Measurements from ENCODE around the gene CACYBP. TPM values are rescaled to one million over a fixed set of nuclear protein-coding genes. Genes with fewer than 3 reads are reported as not detected.
"Not testable (repeated sequence)": the region's sequence is repeated elsewhere in the genome, so short reads cannot be mapped to it uniquely, and the experiment has no call there.

CACYBP gene
- total and polyA plus RNA-seq, 4 experiments from 2014 or later: 98.3 to 226 (median 133) TPM

- Histone ChIP-seq H3K4me1 (ENCODE audit: insufficient read depth, low read length) (no peaks in the 10 kb centered on the region), H3K9me3 (ENCODE audit: control insufficient read depth in 1 of 2, low read length in 2 of 2) (no peaks in the 10 kb centered on the region), H3K4me3 (ENCODE audit: low read length in 2 of 2) (no peak overlapping the region), H3K36me3 (ENCODE audit: insufficient read depth, low read length) (peaks cover 68% of the 10 kb centered on the region), H3K27ac (ENCODE audit: low read depth, low read length) (no peak overlapping the region), H3K27me3 (ENCODE audit: insufficient read depth, low read length) (no peaks in the 10 kb centered on the region)
- H3K9me3 Mint-ChIP-seq: no peaks in the 10 kb centered on the region
- peaks cover 45 to 79% of the 10 kb centered on the region in 2 donors for H3K36me3 Mint-ChIP-seq
- no peak overlapping the region for H3K4me3 Mint-ChIP-seq
- intact Hi-C loops (cut with micrococcal nuclease): no loop called here
- DNase-seq: no peak
- CTCF ChIA-PET (ENCODE audit: partially characterized antibody): interaction anchor here (1.9 kb wide), 1 partner anchor 14 kb away, joined by 7 read pairs; no protein-coding TSS in a partner anchor
- POLR2A ChIA-PET (ENCODE audit: partially characterized antibody): interaction anchor here (1.3 to 4.0 kb wide), 2 partner anchors 9 to 15 kb away, joined by 7 to 26 read pairs; partner anchors contain the start of gene CACYBP
- H3K27ac Mint-ChIP-seq: peak overlapping the region in 2 of 7 donors; percentile 0 to 52
- no peaks in the 10 kb centered on the region for H3K27me3 Mint-ChIP-seq
- peaks cover 8 to 13% (median 10%) of the 10 kb centered on the region in 4 donors for H3K4me1 Mint-ChIP-seq
Measured at GRCh38 chr1:175015243-175015642, 15.5 kb downstream of the CACYBP start.

DNA sequence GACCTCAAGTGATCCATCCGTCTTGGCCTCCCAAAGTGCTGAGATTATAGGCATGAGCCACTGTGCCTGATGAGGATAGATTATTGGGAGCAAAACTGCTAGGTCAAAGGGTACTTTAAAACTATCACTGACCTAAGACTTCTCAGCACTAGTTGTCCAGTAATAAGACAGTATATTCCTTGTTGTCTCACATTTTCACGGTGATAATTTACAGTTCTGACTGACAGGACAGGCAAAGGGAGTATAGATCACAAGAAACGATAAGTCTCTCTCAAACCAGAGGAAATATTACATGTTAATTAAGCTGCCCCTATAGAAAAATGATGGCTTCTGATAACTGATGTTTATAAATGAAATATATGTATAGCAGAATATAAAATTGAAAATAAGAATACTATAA is 19.8 kb downstream of the CACYBP start:
- H3K27ac ChIP-seq (ENCODE audit: low read depth, low read length): no peak overlapping the region
- H3K36me3 ChIP-seq (ENCODE audit: insufficient read depth, low read length): peaks cover 38% of the 10 kb centered on the region
- Mint-ChIP-seq H3K9me3 (peaks cover 0 to 2% (median 0%) of the 10 kb centered on the region in 8 donors), H3K27me3 (no peaks in the 10 kb centered on the region), H3K36me3 (peaks cover 18 to 58% of the 10 kb centered on the region in 2 donors), H3K4me1 (peaks cover 29 to 43% (median 34%) of the 10 kb centered on the region in 4 donors), H3K27ac (no peak overlapping the region), H3K4me3 (no peak overlapping the region)
- DNase-seq: no peak
- intact Hi-C loops (cut with micrococcal nuclease): no loop called here
- no peaks in the 10 kb centered on the region for H3K9me3 ChIP-seq (ENCODE audit: control insufficient read depth in 1 of 2, low read length in 2 of 2)
- ChIA-PET POLR2A (ENCODE audit: partially characterized antibody) (no interaction called here), CTCF (ENCODE audit: partially characterized antibody) (no interaction called here)
- peaks cover 25% of the 10 kb centered on the region for H3K4me1 ChIP-seq (ENCODE audit: insufficient read depth, low read length)
- H3K4me3 ChIP-seq (ENCODE audit: low read length in 2 of 2): no peak overlapping the region
- H3K27me3 ChIP-seq (ENCODE audit: insufficient read depth, low read length): no peaks in the 10 kb centered on the region

- ChIA-PET POLR2A (ENCODE audit: partially characterized antibody) (interaction anchor here (0.6 to 4.2 kb wide), 22 partner anchors 9 to 1546 kb away, joined by 3 to 248 read pairs (median 6); partner anchors contain the start of genes CACYBP, COP1, GAS5 and KLHL20), CTCF (ENCODE audit: partially characterized antibody) (interaction anchor here (0.8 to 1.9 kb wide), 10 partner anchors 9 to 169 kb away, joined by 3 to 12 read pairs (median 4); partner anchors contain the start of gene CACYBP)
- Mint-ChIP-seq H3K4me1 (peaks cover 24 to 43% (median 28%) of the 10 kb centered on the region in 4 donors), H3K4me3 (peak within 1 kb of the TSS; percentile 90 to 98 (median 93)), H3K27me3 (no peaks in the 10 kb centered on the region), H3K36me3 (peaks cover 5 to 26% of the 10 kb centered on the region in 2 donors), H3K9me3 (peaks cover 0 to 2% (median 0%) of the 10 kb centered on the region in 8 donors), H3K27ac (peak within 1 kb of the TSS; percentile 86 to 97 (median 97))
- peak; percentile 95 to 98 (median 97) for DNase-seq
- peaks cover 7% of the 10 kb centered on the region for H3K36me3 ChIP-seq (ENCODE audit: insufficient read depth, low read length)
- no peaks in the 10 kb centered on the region for H3K27me3 ChIP-seq (ENCODE audit: insufficient read depth, low read length)
- H3K4me1 ChIP-seq (ENCODE audit: insufficient read depth, low read length): peaks cover 25% of the 10 kb centered on the region
- peak within 1 kb of the TSS; percentile 94 for H3K27ac ChIP-seq (ENCODE audit: low read depth, low read length)
- intact Hi-C loops (cut with micrococcal nuclease): loop anchor here (1.0 to 5.0 kb wide), 4 partner anchors 24 to 1156 kb away; partner anchors contain the start of genes CACYBP, GAS5, KIAA0040 and ZBTB37
- no peaks in the 10 kb centered on the region for H3K9me3 ChIP-seq (ENCODE audit: control insufficient read depth in 1 of 2, low read length in 2 of 2)
- H3K4me3 ChIP-seq (ENCODE audit: low read length in 2 of 2): peak within 1 kb of the TSS; percentile 79 to 97
Measured at GRCh38 chr1:175023043-175023921, 23.5 kb downstream of the CACYBP start, which contains the start of gene MRPS14. MRPS14 (minus strand) TSS chr1:175023425; CDS start chr1:175023408, 17 bp downstream.

DNA sequence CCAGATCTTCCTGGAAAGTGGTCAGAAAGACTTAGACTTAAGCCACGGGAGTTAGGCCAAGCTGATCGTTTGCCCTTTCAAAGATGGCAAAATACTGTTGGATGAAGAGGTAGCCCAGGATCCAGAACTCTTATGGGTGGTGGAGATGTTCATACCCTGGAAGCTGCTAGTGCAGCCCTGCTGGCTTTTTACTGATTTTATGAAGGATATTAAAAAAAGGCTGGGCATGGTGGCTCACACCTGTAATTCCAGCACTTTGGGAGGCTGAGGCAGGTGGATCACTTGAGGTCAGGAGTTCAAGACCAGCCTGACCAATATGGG is 24.1 kb downstream of the CACYBP start:
- peak overlapping the region; percentile 59 to 97 for H3K4me3 ChIP-seq (ENCODE audit: low read length in 2 of 2)
- ChIA-PET POLR2A (ENCODE audit: partially characterized antibody) (interaction anchor here (0.6 to 4.2 kb wide), 21 partner anchors 9 to 1547 kb away, joined by 3 to 248 read pairs (median 6); partner anchors contain the start of genes CACYBP, COP1, GAS5 and PRDX6), CTCF (ENCODE audit: partially characterized antibody) (interaction anchor here (0.9 to 1.9 kb wide), 10 partner anchors 9 to 168 kb away, joined by 3 to 12 read pairs (median 4); partner anchors contain the start of gene CACYBP)
- Mint-ChIP-seq H3K4me1 (peaks cover 22 to 43% (median 27%) of the 10 kb centered on the region in 4 donors), H3K36me3 (peaks cover 5 to 23% of the 10 kb centered on the region in 2 donors), H3K4me3 (peak overlapping the region; percentile 90 to 98 (median 93)), H3K27ac (peak overlapping the region; percentile 86 to 97 (median 97))
- DNase-seq; H3K27me3 Mint-ChIP-seq; H3K36me3 ChIP-seq (ENCODE audit: insufficient read depth, low read length); H3K27me3 ChIP-seq (ENCODE audit: insufficient read depth, low read length); H3K9me3 ChIP-seq (ENCODE audit: control insufficient read depth in 1 of 2, low read length in 2 of 2); H3K9me3 Mint-ChIP-seq: not testable (repeated sequence)
- intact Hi-C loops (cut with micrococcal nuclease): loop anchor here (1.0 to 5.0 kb wide), 4 partner anchors 25 to 1157 kb away; partner anchors contain the start of genes CACYBP, GAS5, KIAA0040 and ZBTB37
- peaks cover 25% of the 10 kb centered on the region for H3K4me1 ChIP-seq (ENCODE audit: insufficient read depth, low read length)
- peak overlapping the region; percentile 94 for H3K27ac ChIP-seq (ENCODE audit: low read depth, low read length)

DNA sequence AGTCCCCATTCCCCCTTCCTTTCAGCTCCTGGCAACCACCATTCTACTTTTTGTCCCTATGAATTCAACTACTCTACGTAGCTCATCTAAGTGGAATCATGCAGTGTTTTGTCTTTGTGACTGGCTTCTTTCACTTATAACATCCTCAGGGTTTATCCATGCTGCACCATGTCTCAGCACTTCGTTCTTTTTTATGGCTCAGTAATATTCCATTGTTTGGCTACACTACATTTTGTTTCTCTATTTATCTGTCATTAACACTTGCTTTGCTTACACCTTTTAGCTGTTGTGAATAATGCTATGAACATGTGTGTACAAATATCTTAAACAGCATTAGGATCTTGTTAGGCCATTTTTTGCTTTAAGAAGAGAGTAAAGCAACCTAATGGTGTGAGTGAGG is 25.0 kb downstream of the CACYBP start:
- no peaks in the 10 kb centered on the region for H3K27me3 Mint-ChIP-seq
- DNase-seq: no peak
- H3K27ac Mint-ChIP-seq: peak overlapping the region; percentile 48 to 97 (median 86)
- peaks cover 25 to 49% (median 32%) of the 10 kb centered on the region in 4 donors for H3K4me1 Mint-ChIP-seq
- Histone ChIP-seq H3K9me3 (ENCODE audit: control insufficient read depth in 1 of 2, low read length in 2 of 2) (no peaks in the 10 kb centered on the region), H3K4me3 (ENCODE audit: low read length in 2 of 2) (no peak overlapping the region), H3K27me3 (ENCODE audit: insufficient read depth, low read length) (no peaks in the 10 kb centered on the region), H3K36me3 (ENCODE audit: insufficient read depth, low read length) (peaks cover 4% of the 10 kb centered on the region), H3K27ac (ENCODE audit: low read depth, low read length) (no peak overlapping the region), H3K4me1 (ENCODE audit: insufficient read depth, low read length) (peaks cover 31% of the 10 kb centered on the region)
- peaks cover 0 to 5% (median 0%) of the 10 kb centered on the region in 8 donors for H3K9me3 Mint-ChIP-seq
- POLR2A ChIA-PET (ENCODE audit: partially characterized antibody): interaction anchor here (0.5 to 4.2 kb wide), 7 partner anchors 10 to 1156 kb away, joined by 3 to 248 read pairs (median 16); partner anchors contain the start of genes CACYBP, GAS5 and ZBTB37
- intact Hi-C loops (cut with micrococcal nuclease): loop anchor here (5.0 kb wide), 1 partner anchor 1157 kb away; the partner anchor contains the start of genes GAS5 and ZBTB37
- peaks cover 5 to 21% of the 10 kb centered on the region in 2 donors for H3K36me3 Mint-ChIP-seq
- CTCF ChIA-PET (ENCODE audit: partially characterized antibody): interaction anchor here (0.9 to 1.4 kb wide), 2 partner anchors 25 to 42 kb away, joined by 3 to 5 read pairs; partner anchors contain the start of gene CACYBP
- H3K4me3 Mint-ChIP-seq: peak overlapping the region; percentile 11 to 80 (median 57)

- Mint-ChIP-seq H3K4me1 (peaks cover 5 to 10% (median 7%) of the 10 kb centered on the region in 4 donors), H3K9me3 (peaks cover 0 to 3% (median 0%) of the 10 kb centered on the region in 8 donors), H3K36me3 (no peaks in the 10 kb centered on the region), H3K27me3 (peaks cover 0 to 2% of the 10 kb centered on the region in 2 donors), H3K4me3 (no peak overlapping the region), H3K27ac (peak overlapping the region in 1 of 7 donors; percentile 43)
- intact Hi-C loops (cut with micrococcal nuclease): no loop called here
- Histone ChIP-seq H3K36me3 (ENCODE audit: insufficient read depth, low read length) (no peaks in the 10 kb centered on the region), H3K27ac (ENCODE audit: low read depth, low read length) (no peak overlapping the region), H3K4me3 (ENCODE audit: low read length in 2 of 2) (no peak overlapping the region), H3K27me3 (ENCODE audit: insufficient read depth, low read length) (no peaks in the 10 kb centered on the region), H3K9me3 (ENCODE audit: control insufficient read depth in 1 of 2, low read length in 2 of 2) (no peaks in the 10 kb centered on the region), H3K4me1 (ENCODE audit: insufficient read depth, low read length) (peaks cover 6% of the 10 kb centered on the region)
- ChIA-PET CTCF (ENCODE audit: partially characterized antibody) (no interaction called here), POLR2A (ENCODE audit: partially characterized antibody) (no interaction called here)
- DNase-seq: no peak
Measured at GRCh38 chr1:175033953-175034352, 34.2 kb downstream of the CACYBP start.

Measured in CD4-positive, alpha-beta memory T cell (primary cell).